ENCODE measurements around the gene SNX24.

SNX24 gene

DNA sequence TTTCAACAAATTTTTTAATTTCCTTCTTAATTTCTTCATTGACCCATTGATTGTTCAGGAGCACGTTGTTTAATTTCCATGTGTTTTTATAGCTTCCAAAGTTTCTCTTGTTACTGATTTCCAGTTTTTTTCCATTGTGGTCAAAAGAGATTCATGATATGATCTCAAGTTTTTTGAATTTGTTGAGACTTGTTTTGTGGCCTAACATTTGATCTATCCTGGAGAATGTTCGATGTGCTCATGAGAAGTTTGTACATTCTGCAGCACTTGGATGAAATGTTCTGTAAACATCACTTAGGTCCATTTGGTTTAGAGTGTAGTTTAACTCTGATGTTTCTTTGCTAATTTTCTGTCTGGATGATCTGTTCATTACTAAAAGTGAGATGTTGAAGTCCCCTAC is 205.8 kb downstream of the SNX24 start:
- Histone ChIP-seq H3K27ac (ENCODE audit: extremely low read depth, low read depth, low read length) (no peak overlapping the region), H3K4me1 (ENCODE audit: control insufficient read depth, insufficient read depth, low read length) (no peaks in the 10 kb centered on the region), H3K4me3 (ENCODE audit: low read depth, low read length) (no peak overlapping the region), H3K36me3 (ENCODE audit: control insufficient read depth in 2 of 2, insufficient read depth in 1 of 2, low read length in 2 of 2) (no peaks in the 10 kb centered on the region), H3K9me3 (ENCODE audit: control insufficient read depth, insufficient read depth, low read depth, low read length) (no peaks in the 10 kb centered on the region)
- ChIA-PET CTCF (no interaction called here), POLR2A (no interaction called here)
- no peak for TF ChIP-seq ZNF510 (tag by site-specific recombination; IDR thresholded peaks at IDR 0.05; ENCODE audit: insufficient replicate concordance)
- TF ChIP-seq TRIM28 (IDR thresholded peaks at IDR 0.05; ENCODE audit: borderline replicate concordance, low read length): no peak
- no peak for TF ChIP-seq ZNF174 (tag by site-specific recombination; IDR thresholded peaks at IDR 0.05)
- no peak for TF ChIP-seq ZNF10 (tag by site-specific recombination; IDR thresholded peaks at IDR 0.05)
- TF ChIP-seq ZNF473 (tag by site-specific recombination; IDR thresholded peaks at IDR 0.05): no peak
- TF ChIP-seq, protein P1, sequence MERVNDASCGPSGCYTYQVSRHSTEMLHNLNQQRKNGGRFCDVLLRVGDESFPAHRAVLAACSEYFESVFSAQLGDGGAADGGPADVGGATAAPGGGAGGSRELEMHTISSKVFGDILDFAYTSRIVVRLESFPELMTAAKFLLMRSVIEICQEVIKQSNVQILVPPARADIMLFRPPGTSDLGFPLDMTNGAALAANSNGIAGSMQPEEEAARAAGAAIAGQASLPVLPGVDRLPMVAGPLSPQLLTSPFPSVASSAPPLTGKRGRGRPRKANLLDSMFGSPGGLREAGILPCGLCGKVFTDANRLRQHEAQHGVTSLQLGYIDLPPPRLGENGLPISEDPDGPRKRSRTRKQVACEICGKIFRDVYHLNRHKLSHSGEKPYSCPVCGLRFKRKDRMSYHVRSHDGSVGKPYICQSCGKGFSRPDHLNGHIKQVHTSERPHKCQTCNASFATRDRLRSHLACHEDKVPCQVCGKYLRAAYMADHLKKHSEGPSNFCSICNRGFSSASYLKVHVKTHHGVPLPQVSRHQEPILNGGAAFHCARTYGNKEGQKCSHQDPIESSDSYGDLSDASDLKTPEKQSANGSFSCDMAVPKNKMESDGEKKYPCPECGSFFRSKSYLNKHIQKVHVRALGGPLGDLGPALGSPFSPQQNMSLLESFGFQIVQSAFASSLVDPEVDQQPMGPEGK (tag by site-specific recombination; IDR thresholded peaks at IDR 0.05): no peak
- no peak for TF ChIP-seq ZNF777 (tag by site-specific recombination; IDR thresholded peaks at IDR 0.05; ENCODE audit: borderline replicate concordance)
- no peak for TF ChIP-seq EGR2 (tag by site-specific recombination; IDR thresholded peaks at IDR 0.05; ENCODE audit: low read depth)
- TF ChIP-seq ZNF223 (tag by site-specific recombination; IDR thresholded peaks at IDR 0.05): no peak
- TF ChIP-seq ZNF341 (tag by site-specific recombination; IDR thresholded peaks at IDR 0.05; ENCODE audit: low read depth): no peak
- TF ChIP-seq ZNF529 (tag by site-specific recombination; IDR thresholded peaks at IDR 0.05; ENCODE audit: insufficient replicate concordance): no peak

Data from HEK293 (cell line).